ENCODE data around the gene POC1B. TPM values are rescaled to one million over a fixed set of nuclear protein-coding genes. Genes with fewer than 3 reads are reported as not detected.

The POC1B gene
- total RNA-seq, 1 experiment from 2014 or later: 17.8 TPM

GRCh38 chr12:89540586-89540985, 14.7 kb upstream of the POC1B start (continued):
- TF ChIP-seq TEAD1 (CRISPR knock-in tag; IDR thresholded peaks at IDR 0.05): no peak
- TF ChIP-seq PRRX2 (CRISPR knock-in tag; IDR thresholded peaks at IDR 0.05): no peak
- TF ChIP-seq, protein P1, sequence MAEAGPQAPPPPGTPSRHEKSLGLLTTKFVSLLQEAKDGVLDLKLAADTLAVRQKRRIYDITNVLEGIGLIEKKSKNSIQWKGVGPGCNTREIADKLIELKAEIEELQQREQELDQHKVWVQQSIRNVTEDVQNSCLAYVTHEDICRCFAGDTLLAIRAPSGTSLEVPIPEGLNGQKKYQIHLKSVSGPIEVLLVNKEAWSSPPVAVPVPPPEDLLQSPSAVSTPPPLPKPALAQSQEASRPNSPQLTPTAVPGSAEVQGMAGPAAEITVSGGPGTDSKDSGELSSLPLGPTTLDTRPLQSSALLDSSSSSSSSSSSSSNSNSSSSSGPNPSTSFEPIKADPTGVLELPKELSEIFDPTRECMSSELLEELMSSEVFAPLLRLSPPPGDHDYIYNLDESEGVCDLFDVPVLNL (CRISPR knock-in tag; IDR thresholded peaks at IDR 0.05; ENCODE audit: borderline replicate concordance, low read depth): no peak
- no peak for TF ChIP-seq ATF1 (CRISPR knock-in tag; IDR thresholded peaks at IDR 0.05)

- H3K36me3 Mint-ChIP-seq: no peaks in the 10 kb centered on the region
- no peak overlapping the region for H3K4me3 Mint-ChIP-seq
- TF ChIP-seq NR3C1 (CRISPR knock-in tag; conservative IDR thresholded peaks at IDR 0.05; ENCODE audit: low read depth) (no peak), TCF7 (CRISPR knock-in tag; IDR thresholded peaks at IDR 0.05; ENCODE audit: low read depth) (no peak), ELF4 (CRISPR knock-in tag; IDR thresholded peaks at IDR 0.05; ENCODE audit: low read depth) (no peak), IRF1 (CRISPR knock-in tag; IDR thresholded peaks at IDR 0.05) (no peak), JAZF1 (CRISPR knock-in tag; IDR thresholded peaks at IDR 0.05) (no peak), ATF3 (CRISPR knock-in tag; conservative IDR thresholded peaks at IDR 0.05) (no peak)
- TF ChIP-seq, protein P2, sequence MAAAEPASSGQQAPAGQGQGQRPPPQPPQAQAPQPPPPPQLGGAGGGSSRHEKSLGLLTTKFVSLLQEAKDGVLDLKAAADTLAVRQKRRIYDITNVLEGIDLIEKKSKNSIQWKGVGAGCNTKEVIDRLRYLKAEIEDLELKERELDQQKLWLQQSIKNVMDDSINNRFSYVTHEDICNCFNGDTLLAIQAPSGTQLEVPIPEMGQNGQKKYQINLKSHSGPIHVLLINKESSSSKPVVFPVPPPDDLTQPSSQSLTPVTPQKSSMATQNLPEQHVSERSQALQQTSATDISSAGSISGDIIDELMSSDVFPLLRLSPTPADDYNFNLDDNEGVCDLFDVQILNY (CRISPR knock-in tag; IDR thresholded peaks at IDR 0.05): no peak
- no peak for ATAC-seq
- no peak for DNase-seq (ENCODE audit: low spot score)
- ChIA-PET POLR2A (no interaction called here), CTCF (no interaction called here)
- H3K27me3 Mint-ChIP-seq (ENCODE audit: low read depth): 0 out of 2 replicates have a peak, but pooled peaks cover 2% of the 10 kb centered on the region
- H3K27ac Mint-ChIP-seq: no peak overlapping the region
- no peaks in the 10 kb centered on the region for H3K9me3 Mint-ChIP-seq
- H3K4me1 Mint-ChIP-seq: peaks cover 9% of the 10 kb centered on the region
Measured at GRCh38 chr12:89539426-89540223, 13.8 kb upstream of the POC1B start.

- ChIA-PET POLR2A (no interaction called here), CTCF (no interaction called here)
- Mint-ChIP-seq H3K9me3 (peaks cover 4% of the 10 kb centered on the region), H3K4me1 (peaks cover 9% of the 10 kb centered on the region), H3K27me3 (ENCODE audit: low read depth) (0 out of 2 replicates have a peak, but pooled peaks cover 2% of the 10 kb centered on the region), H3K27ac (no peak overlapping the region), H3K4me3 (no peak overlapping the region), H3K36me3 (no peaks in the 10 kb centered on the region)
- DNase-seq (ENCODE audit: low spot score) (no peak), ATAC-seq (no peak)
- no peak for TF ChIP-seq FOXK1 (CRISPR knock-in tag; IDR thresholded peaks at IDR 0.05)
- no peak for TF ChIP-seq ETV6 (CRISPR knock-in tag; IDR thresholded peaks at IDR 0.05)
- TF ChIP-seq GTF2I (CRISPR knock-in tag; conservative IDR thresholded peaks at IDR 0.05): no peak
- TF ChIP-seq CTCF (IDR thresholded peaks at IDR 0.05): no peak
- no peak for TF ChIP-seq ZBTB21 (CRISPR knock-in tag; IDR thresholded peaks at IDR 0.05; ENCODE audit: borderline replicate concordance)
- TF ChIP-seq ZNF671 (CRISPR knock-in tag; IDR thresholded peaks at IDR 0.05): no peak
- TF ChIP-seq ZNF281 (CRISPR knock-in tag; IDR thresholded peaks at IDR 0.05): no peak
- no peak for TF ChIP-seq HMGA2 (CRISPR knock-in tag; IDR thresholded peaks at IDR 0.05)
Measured at GRCh38 chr12:89538897-89539296, 13.1 kb upstream of the POC1B start.

Measured in WTC11 (cell line).